ENCODE results near the gene NOXA1.

The NOXA1 gene

DNA sequence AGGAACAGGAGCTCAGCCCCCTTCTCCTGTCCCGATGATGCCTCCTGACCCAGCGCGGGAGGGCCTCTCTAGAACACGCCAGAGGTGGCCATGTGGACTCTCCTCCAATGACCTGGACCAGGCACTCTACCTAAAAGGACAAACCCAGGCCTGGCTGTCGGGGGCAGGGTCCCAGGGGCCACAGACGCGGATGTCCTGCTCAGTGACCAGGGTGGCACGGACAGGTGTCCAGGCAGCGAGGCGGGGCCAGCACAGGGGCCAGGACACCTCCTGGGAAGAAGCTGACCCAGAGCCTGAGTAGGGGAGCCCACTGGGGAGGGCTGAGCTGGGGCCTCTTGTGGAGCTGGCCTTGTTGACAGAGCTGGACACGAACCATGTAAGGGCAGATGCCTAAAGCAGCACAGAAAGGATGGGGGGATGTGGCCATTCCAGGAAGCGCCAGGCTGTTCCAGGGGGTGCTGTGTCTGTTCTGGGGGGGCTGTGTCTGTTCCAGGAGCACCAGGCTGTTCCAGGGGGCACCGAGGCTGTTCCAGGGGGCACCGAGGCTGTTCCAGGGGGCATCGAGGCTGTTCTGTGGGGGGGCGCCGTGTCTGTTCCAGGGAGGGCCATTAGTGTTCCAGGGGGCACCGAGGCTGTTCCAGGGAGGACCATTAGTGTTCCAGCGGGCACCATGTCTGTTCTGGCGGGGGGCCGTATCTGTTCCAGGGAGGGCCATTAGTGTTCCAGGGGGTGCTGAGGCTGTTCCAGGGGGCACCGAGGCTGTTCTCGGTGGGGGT is 30.8 kb upstream of the NOXA1 start:
- Histone ChIP-seq H3K27me3 (ENCODE audit: control insufficient read depth in 1 of 2, insufficient read depth in 1 of 2, low read length in 2 of 2) (no peaks in the 10 kb centered on the region), H3K79me1 (replicated peaks; ENCODE audit: low read length, poor library complexity, severe bottlenecking) (peaks cover 3% of the 10 kb centered on the region), H3K4me2 (ENCODE audit: low read length, poor library complexity, severe bottlenecking) (no peak overlapping the region), H2BK120ac (ENCODE audit: low read depth, low read length) (no peak overlapping the region), H3K36me3 (ENCODE audit: control insufficient read depth in 1 of 2, insufficient read depth in 2 of 2, low read depth in 1 of 2, low read length in 2 of 2) (peaks cover 0 to 54% of the 10 kb centered on the region in 2 experiments), H2BK15ac (ENCODE audit: low read depth, poor library complexity, severe bottlenecking) (no peak overlapping the region), H3K14ac (ENCODE audit: low read length in 2 of 2) (no peak overlapping the region), H3K9ac (ENCODE audit: low read length) (no peak overlapping the region), H3K23ac (ENCODE audit: low read length in 2 of 2) (no peak overlapping the region), H2AFZ (ENCODE audit: low read depth, low read length) (no peak overlapping the region), H2AK5ac (ENCODE audit: low read length, severe bottlenecking) (no peak overlapping the region), H2BK12ac (ENCODE audit: low read length in 2 of 2) (no peak overlapping the region), H3K27ac (ENCODE audit: low read length, poor library complexity, severe bottlenecking) (no peak overlapping the region), H4K8ac (ENCODE audit: low read length) (no peak overlapping the region), H3K9me3 (ENCODE audit: control insufficient read depth, low read length) (peaks cover 2% of the 10 kb centered on the region), H3K4ac (ENCODE audit: low read depth in 1 of 2, low read length in 2 of 2) (no peak overlapping the region), H3K4me3 (ENCODE audit: insufficient read depth in 1 of 2, low read depth in 1 of 2, low read length in 2 of 2) (no peak overlapping the region), H3K4me1 (ENCODE audit: control insufficient read depth, insufficient read depth, low read depth, low read length) (peaks cover 11% of the 10 kb centered on the region), H4K91ac (ENCODE audit: low read length) (no peak overlapping the region), H2BK5ac (ENCODE audit: low read depth, low read length, poor library complexity, severe bottlenecking) (no peak overlapping the region), H3K18ac (ENCODE audit: low read depth in 1 of 2, low read length in 2 of 2) (no peak overlapping the region)
- 95% methylated on average over 23 of the region's 23 CpGs for WGBS
- no peak for DNase-seq

DNA sequence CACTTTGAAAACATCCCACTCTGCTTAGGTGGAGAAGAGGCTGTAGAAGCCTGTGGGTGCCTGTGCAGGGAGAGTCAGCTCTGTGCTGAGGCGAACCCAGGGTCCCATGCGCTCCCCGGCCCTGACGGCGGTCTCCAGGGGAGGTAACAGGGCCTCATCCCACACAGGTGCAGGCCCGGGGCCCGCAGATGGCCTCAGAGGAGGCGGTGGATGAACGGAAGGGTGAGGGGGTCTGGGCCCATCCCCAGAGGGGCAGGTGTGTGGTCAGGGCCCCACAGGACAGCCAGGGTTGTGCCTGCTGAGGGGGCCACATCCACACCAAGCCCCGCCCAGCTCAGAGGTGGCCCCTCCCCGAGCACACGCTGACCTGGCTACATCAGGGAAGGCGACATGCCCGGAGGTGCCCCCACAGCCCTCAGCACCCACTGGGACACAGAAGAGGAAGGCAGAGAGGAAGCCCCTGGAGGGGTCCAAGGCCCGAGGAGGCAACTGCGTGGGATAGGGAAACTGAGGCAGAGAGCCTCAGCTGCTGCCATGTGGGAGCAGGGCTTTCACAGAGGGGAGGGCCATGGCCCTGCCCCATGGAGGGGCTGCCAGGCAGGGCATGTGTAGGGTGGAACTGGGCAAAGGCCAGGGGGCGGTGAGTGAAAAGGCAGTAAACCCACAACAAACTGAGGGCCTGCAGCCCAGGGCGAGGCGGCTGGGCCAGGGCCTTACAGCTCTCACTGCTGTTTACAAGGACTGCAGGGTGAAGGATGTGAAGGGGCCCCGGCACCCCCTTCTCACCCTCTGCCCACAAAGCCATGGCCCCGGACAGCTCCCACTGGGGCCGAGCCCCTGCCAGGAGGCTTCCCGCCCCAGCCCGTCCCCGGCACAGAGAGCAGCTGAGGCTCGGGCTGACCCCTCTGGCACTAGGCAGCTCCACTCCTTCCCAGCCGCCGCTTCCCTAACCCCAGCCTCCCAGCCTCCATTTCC is 29.7 kb upstream of the NOXA1 start:
- no peak overlapping the region for H2BK5ac ChIP-seq (ENCODE audit: low read depth, low read length, poor library complexity, severe bottlenecking)
- peaks cover 2% of the 10 kb centered on the region for H3K9me3 ChIP-seq (ENCODE audit: control insufficient read depth, low read length)
- no peak overlapping the region for H2BK12ac ChIP-seq (ENCODE audit: low read length in 2 of 2)
- H2AK5ac ChIP-seq (ENCODE audit: low read length, severe bottlenecking), result no peak overlapping the region
- no peak overlapping the region for H4K8ac ChIP-seq (ENCODE audit: low read length)
- H3K4me1 ChIP-seq (ENCODE audit: control insufficient read depth, insufficient read depth, low read depth, low read length), result peaks cover 14% of the 10 kb centered on the region
- no peak overlapping the region for H2BK120ac ChIP-seq (ENCODE audit: low read depth, low read length)
- no peak for DNase-seq
- H3K4me2 ChIP-seq (ENCODE audit: low read length, poor library complexity, severe bottlenecking), result no peak overlapping the region
- no peak overlapping the region for H3K27ac ChIP-seq (ENCODE audit: low read length, poor library complexity, severe bottlenecking)
- H2BK15ac ChIP-seq (ENCODE audit: low read depth, poor library complexity, severe bottlenecking), result no peak overlapping the region
- H2AFZ ChIP-seq (ENCODE audit: low read depth, low read length), result no peak overlapping the region
- H3K36me3 ChIP-seq (ENCODE audit: control insufficient read depth in 1 of 2, insufficient read depth in 2 of 2, low read depth in 1 of 2, low read length in 2 of 2), result peaks cover 0 to 47% of the 10 kb centered on the region in 2 experiments
- no peak overlapping the region for H3K4me3 ChIP-seq (ENCODE audit: insufficient read depth in 1 of 2, low read depth in 1 of 2, low read length in 2 of 2)
- no peak overlapping the region for H3K14ac ChIP-seq (ENCODE audit: low read length in 2 of 2)
- peaks cover 6% of the 10 kb centered on the region for H3K79me1 ChIP-seq (replicated peaks; ENCODE audit: low read length, poor library complexity, severe bottlenecking)
- H3K23ac ChIP-seq (ENCODE audit: low read length in 2 of 2), result no peak overlapping the region
- no peak overlapping the region for H3K18ac ChIP-seq (ENCODE audit: low read depth in 1 of 2, low read length in 2 of 2)
- WGBS, result 96% methylated on average over 28 of the region's 28 CpGs
- H4K91ac ChIP-seq (ENCODE audit: low read length), result no peak overlapping the region
- H3K27me3 ChIP-seq (ENCODE audit: control insufficient read depth in 1 of 2, insufficient read depth in 1 of 2, low read length in 2 of 2), result no peaks in the 10 kb centered on the region
- no peak overlapping the region for H3K4ac ChIP-seq (ENCODE audit: low read depth in 1 of 2, low read length in 2 of 2)
- H3K9ac ChIP-seq (ENCODE audit: low read length), result no peak overlapping the region

DNA sequence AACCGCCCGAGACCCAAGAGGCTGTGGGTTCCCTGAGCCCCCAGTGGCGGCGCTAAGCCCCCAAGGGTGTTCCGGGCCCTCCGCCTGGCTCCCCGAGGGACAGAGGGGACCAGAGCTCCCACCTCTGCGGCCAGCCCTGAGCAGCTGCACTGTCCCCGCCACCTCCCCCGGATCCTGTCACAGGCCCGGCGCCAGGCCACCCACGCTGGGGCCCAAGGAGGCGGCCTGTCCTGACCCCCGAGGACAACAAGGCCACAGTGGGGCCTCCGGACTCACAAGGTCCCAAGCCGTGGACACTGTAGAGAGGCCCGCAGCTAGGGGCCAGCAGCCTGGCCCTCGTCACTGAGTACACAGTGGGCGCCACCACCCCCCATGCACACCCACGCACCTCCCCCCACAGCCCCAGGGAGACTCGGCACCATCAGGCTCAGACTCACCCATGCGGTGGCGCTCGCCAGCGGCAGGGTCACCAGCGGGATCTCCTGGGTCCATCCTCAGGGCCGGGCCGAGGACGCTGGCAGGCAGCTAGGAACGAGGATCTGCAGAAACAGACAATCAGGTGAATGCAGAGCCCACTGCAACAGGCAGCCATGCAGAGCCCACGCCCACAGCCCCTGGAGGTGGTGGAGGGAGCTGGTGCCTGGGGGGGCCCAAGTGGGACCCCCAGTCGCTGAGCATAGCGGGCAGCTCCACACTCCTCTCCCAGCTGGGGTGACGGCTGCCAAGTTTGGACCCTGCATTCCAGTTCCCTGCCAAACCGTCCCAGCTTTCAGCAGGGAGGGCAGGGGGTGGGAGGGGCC is 28.1 kb upstream of the NOXA1 start:
- Histone ChIP-seq H3K4me1 (ENCODE audit: control insufficient read depth, insufficient read depth, low read depth, low read length) (peaks cover 14% of the 10 kb centered on the region), H3K4me2 (ENCODE audit: low read length, poor library complexity, severe bottlenecking) (no peak overlapping the region), H3K4me3 (ENCODE audit: insufficient read depth in 1 of 2, low read depth in 1 of 2, low read length in 2 of 2) (no peak overlapping the region), H2AFZ (ENCODE audit: low read depth, low read length) (no peak overlapping the region), H2AK5ac (ENCODE audit: low read length, severe bottlenecking) (no peak overlapping the region), H3K9me3 (ENCODE audit: control insufficient read depth, low read length) (peaks cover 2% of the 10 kb centered on the region), H4K8ac (ENCODE audit: low read length) (no peak overlapping the region), H3K27ac (ENCODE audit: low read length, poor library complexity, severe bottlenecking) (no peak overlapping the region), H3K14ac (ENCODE audit: low read length in 2 of 2) (no peak overlapping the region), H3K27me3 (ENCODE audit: control insufficient read depth in 1 of 2, insufficient read depth in 1 of 2, low read length in 2 of 2) (no peaks in the 10 kb centered on the region), H2BK12ac (ENCODE audit: low read length in 2 of 2) (no peak overlapping the region), H3K4ac (ENCODE audit: low read depth in 1 of 2, low read length in 2 of 2) (no peak overlapping the region), H3K36me3 (ENCODE audit: control insufficient read depth in 1 of 2, insufficient read depth in 2 of 2, low read depth in 1 of 2, low read length in 2 of 2) (peaks cover 0 to 42% of the 10 kb centered on the region in 2 experiments), H3K79me1 (replicated peaks; ENCODE audit: low read length, poor library complexity, severe bottlenecking) (peaks cover 8% of the 10 kb centered on the region), H2BK5ac (ENCODE audit: low read depth, low read length, poor library complexity, severe bottlenecking) (no peak overlapping the region), H2BK120ac (ENCODE audit: low read depth, low read length) (no peak overlapping the region), H3K9ac (ENCODE audit: low read length) (no peak overlapping the region), H3K18ac (ENCODE audit: low read depth in 1 of 2, low read length in 2 of 2) (no peak overlapping the region), H2BK15ac (ENCODE audit: low read depth, poor library complexity, severe bottlenecking) (no peak overlapping the region), H3K23ac (ENCODE audit: low read length in 2 of 2) (no peak overlapping the region), H4K91ac (ENCODE audit: low read length) (no peak overlapping the region)
- no peak for DNase-seq
- WGBS, result 93% methylated on average over 33 of the region's 36 CpGs
